ENCODE results near the gene NHSL2.

- TF ChIP-seq CTCF (IDR thresholded peaks at IDR 0.05 in 4 of 5, conservative IDR thresholded peaks at IDR 0.05 in 1 of 5) (no peak), POLR2A (IDR thresholded peaks at IDR 0.05) (no peak)
These were observed 140.9 kb downstream of the NHSL2 start for GRCh38 chrX:72051589-72051988.
